ENCODE data around the gene SRMS. TPM values are rescaled to one million over a fixed set of nuclear protein-coding genes. Genes with fewer than 3 reads are reported as not detected.

The SRMS gene
- total and polyA plus RNA-seq, 2 donors, result 0.48 TPM; not detected in 1

GRCh38 chr20:63587256-63587655 lies 39.7 kb upstream of the SRMS start:
- no peak for DNase-seq (ENCODE audit: extremely low spot score)
- no peaks in the 10 kb centered on the region for H3K4me1 ChIP-seq (ENCODE audit: insufficient read depth)
- H3K27ac ChIP-seq (ENCODE audit: low read depth), result no peak overlapping the region
- 88% methylated on average over 12 of the region's 12 CpGs for WGBS
- no peak overlapping the region for H3K4me3 ChIP-seq (ENCODE audit: low read depth, low read length)
- peaks cover 7% of the 10 kb centered on the region for H3K36me3 ChIP-seq (ENCODE audit: insufficient read depth)

GRCh38 chr20:63586797-63587196 lies 39.2 kb upstream of the SRMS start:
- H3K36me3 ChIP-seq (ENCODE audit: insufficient read depth), result peaks cover 7% of the 10 kb centered on the region
- H3K4me3 ChIP-seq (ENCODE audit: low read depth, low read length), result no peak overlapping the region
- no peak for DNase-seq (ENCODE audit: extremely low spot score)

GRCh38 chr20:63585616-63586565 lies 38.3 kb upstream of the SRMS start:
- H3K36me3 ChIP-seq (ENCODE audit: insufficient read depth), result peaks cover 7% of the 10 kb centered on the region
- H3K4me3 ChIP-seq (ENCODE audit: low read depth, low read length), result no peak overlapping the region
- no peak overlapping the region for H3K27ac ChIP-seq (ENCODE audit: low read depth)
- DNase-seq (ENCODE audit: extremely low spot score), result no peak
- WGBS, result 82% methylated on average over 22 of the region's 22 CpGs
- H3K4me1 ChIP-seq (ENCODE audit: insufficient read depth), result no peaks in the 10 kb centered on the region

More at GRCh38 chr20:63586797-63587196, 39.2 kb upstream of the SRMS start:
- H3K4me1 ChIP-seq (ENCODE audit: insufficient read depth), result no peaks in the 10 kb centered on the region
- WGBS, result 94% methylated on average over 17 of the region's 17 CpGs
- no peak overlapping the region for H3K27ac ChIP-seq (ENCODE audit: low read depth)

GRCh38 chr20:63582382-63583063 lies 35.0 kb upstream of the SRMS start:
- Histone ChIP-seq H3K4me3 (ENCODE audit: low read depth, low read length) (no peak overlapping the region), H3K27ac (ENCODE audit: low read depth) (no peak overlapping the region)
- 83% methylated on average over 23 of the region's 23 CpGs for WGBS

GRCh38 chr20:63580796-63581461 lies 33.4 kb upstream of the SRMS start:
- DNase-seq (ENCODE audit: extremely low spot score), result no peak
- no peak overlapping the region for H3K4me3 ChIP-seq (ENCODE audit: low read depth, low read length)
- no peak overlapping the region for H3K27ac ChIP-seq (ENCODE audit: low read depth)
- no peaks in the 10 kb centered on the region for H3K4me1 ChIP-seq (ENCODE audit: insufficient read depth)
- WGBS, result 52% methylated on average over 12 of the region's 12 CpGs
- no peaks in the 10 kb centered on the region for H3K36me3 ChIP-seq (ENCODE audit: insufficient read depth)

More at GRCh38 chr20:63582382-63583063, 35.0 kb upstream of the SRMS start:
- Histone ChIP-seq H3K4me1 (ENCODE audit: insufficient read depth) (no peaks in the 10 kb centered on the region), H3K36me3 (ENCODE audit: insufficient read depth) (no peaks in the 10 kb centered on the region)
- no peak for DNase-seq (ENCODE audit: extremely low spot score)

GRCh38 chr20:63579017-63579694 lies 31.6 kb upstream of the SRMS start:
- H3K27ac ChIP-seq (ENCODE audit: low read depth), result no peak overlapping the region

GRCh38 chr20:63578224-63579016 lies 30.9 kb upstream of the SRMS start:
- H3K4me1 ChIP-seq (ENCODE audit: insufficient read depth), result no peaks in the 10 kb centered on the region
- WGBS, result 80% methylated on average over 26 of the region's 26 CpGs
- no peak overlapping the region for H3K27ac ChIP-seq (ENCODE audit: low read depth)
- no peak for DNase-seq (ENCODE audit: extremely low spot score)
- H3K4me3 ChIP-seq (ENCODE audit: low read depth, low read length), result no peak overlapping the region
- no peaks in the 10 kb centered on the region for H3K36me3 ChIP-seq (ENCODE audit: insufficient read depth)

More at GRCh38 chr20:63579017-63579694, 31.6 kb upstream of the SRMS start:
- no peak for DNase-seq (ENCODE audit: extremely low spot score)
- H3K4me1 ChIP-seq (ENCODE audit: insufficient read depth), result no peaks in the 10 kb centered on the region
- WGBS, result 69% methylated on average over 19 of the region's 19 CpGs
- no peaks in the 10 kb centered on the region for H3K36me3 ChIP-seq (ENCODE audit: insufficient read depth)
- no peak overlapping the region for H3K4me3 ChIP-seq (ENCODE audit: low read depth, low read length)

- Histone ChIP-seq H3K4me1 (ENCODE audit: insufficient read depth) (no peaks in the 10 kb centered on the region), H3K4me3 (ENCODE audit: low read depth, low read length) (no peak overlapping the region), H3K27ac (ENCODE audit: low read depth) (no peak overlapping the region), H3K36me3 (ENCODE audit: insufficient read depth) (no peaks in the 10 kb centered on the region)
- DNase-seq (ENCODE audit: extremely low spot score), result no peak
- WGBS, result 69% methylated on average over 19 of the region's 19 CpGs
Observed at GRCh38 chr20:63577317-63577894, 29.9 kb upstream of the SRMS start.

- Histone ChIP-seq H3K4me1 (ENCODE audit: insufficient read depth) (no peaks in the 10 kb centered on the region), H3K36me3 (ENCODE audit: insufficient read depth) (no peaks in the 10 kb centered on the region), H3K4me3 (ENCODE audit: low read depth, low read length) (no peak overlapping the region), H3K27ac (ENCODE audit: low read depth) (no peak overlapping the region)
- 82% methylated on average over 7 of the region's 7 CpGs for WGBS
- DNase-seq (ENCODE audit: extremely low spot score), result no peak
Observed at GRCh38 chr20:63576311-63576710, 28.8 kb upstream of the SRMS start.

GRCh38 chr20:63574829-63575743 lies 27.5 kb upstream of the SRMS start:
- H3K27ac ChIP-seq (ENCODE audit: low read depth), result no peak overlapping the region
- H3K4me1 ChIP-seq (ENCODE audit: insufficient read depth), result no peaks in the 10 kb centered on the region
- 67% methylated on average over 28 of the region's 28 CpGs for WGBS
- no peak for DNase-seq (ENCODE audit: extremely low spot score)
- H3K4me3 ChIP-seq (ENCODE audit: low read depth, low read length), result no peak overlapping the region
- no peaks in the 10 kb centered on the region for H3K36me3 ChIP-seq (ENCODE audit: insufficient read depth)

GRCh38 chr20:63574156-63574828 lies 26.7 kb upstream of the SRMS start, which contains the start of gene HELZ2:
TSS of gene HELZ2 (minus strand) at chr20:63574239. CDS start at chr20:63572385, 1,854 bp downstream.
- WGBS, result 7% methylated on average over 40 of the region's 40 CpGs
- H3K27ac ChIP-seq (ENCODE audit: low read depth), result peak within 1 kb of the TSS; percentile 3
- H3K36me3 ChIP-seq (ENCODE audit: insufficient read depth), result no peaks in the 10 kb centered on the region
- DNase-seq (ENCODE audit: extremely low spot score), result no peak
- H3K4me1 ChIP-seq (ENCODE audit: insufficient read depth), result no peaks in the 10 kb centered on the region
- peak within 1 kb of the TSS; percentile 90 for H3K4me3 ChIP-seq (ENCODE audit: low read depth, low read length)

Measured in urinary bladder (tissue), 4 donors.